NB4 (cell line): ENCODE results near the gene WNK1.
A peak's percentile ranks its signal among the peaks of the same experiment; 100 is the strongest.

Experiments
- DNase-seq: peaks from one replicate; pipeline ENCODE4 v3.0.0; 2010; ENCODE audit warnings: low read depth
- H3K4me3 ChIP-seq: one replicate; pipeline ENCODE4 v1.5.1; 2011; ENCODE audit warnings: mild to moderate bottlenecking, low read depth, low read length, moderate library complexity
- CTCF ChIP-seq: IDR thresholded peaks from one replicate; pipeline ENCODE4 v1.5.1; 2012; ENCODE audit warnings: low read depth, low read length
- MYC ChIP-seq: IDR thresholded peaks from 2 replicates; pipeline ENCODE4 v1.6.1; 2011; ENCODE audit warnings: low read depth, low read length
- POLR2A ChIP-seq: IDR thresholded peaks from 2 replicates; pipeline ENCODE4 v1.6.1; 2011; ENCODE audit warnings: mild to moderate bottlenecking; ENCODE audit not compliant: insufficient read length; ENCODE audit errors: extremely low read depth
- TF ChIP-seq, protein P1 (sequence below): IDR thresholded peaks from 2 replicates; pipeline ENCODE4 v1.6.1; 2011; ENCODE audit warnings: low read depth, low read length

Gene WNK1

GRCh38 chr12:793711-794110 is 41.3 kb downstream of the WNK1 start:
- no peak overlapping the region for H3K4me3 ChIP-seq
- no peak for DNase-seq
- no peak for TF ChIP-seq CTCF
- no peak for TF ChIP-seq MYC

DNA sequence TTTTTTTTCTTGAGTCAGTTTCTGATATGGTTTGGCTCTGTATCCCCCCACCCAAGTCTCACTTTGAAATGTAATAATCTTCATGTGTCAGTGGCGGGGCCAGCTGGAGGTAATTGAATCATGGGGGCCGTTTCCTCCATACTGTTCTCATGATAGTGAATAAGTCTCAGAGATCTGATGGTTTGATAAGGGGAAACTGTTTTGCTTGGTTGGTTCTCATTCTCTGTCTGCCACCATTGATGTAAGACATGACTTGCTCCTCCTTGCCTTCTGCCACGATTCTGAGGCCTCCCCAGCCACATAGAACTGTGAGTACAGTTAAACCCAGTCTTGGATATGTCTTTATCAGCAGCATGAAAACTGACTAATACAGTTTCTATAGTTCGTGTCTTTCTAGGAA is 42.9 kb downstream of the WNK1 start:
- H3K4me3 ChIP-seq: no peak overlapping the region
- DNase-seq: peak; percentile 37
- TF ChIP-seq POLR2A (no peak), MYC (no peak), CTCF (no peak)
- TF ChIP-seq, protein P1, sequence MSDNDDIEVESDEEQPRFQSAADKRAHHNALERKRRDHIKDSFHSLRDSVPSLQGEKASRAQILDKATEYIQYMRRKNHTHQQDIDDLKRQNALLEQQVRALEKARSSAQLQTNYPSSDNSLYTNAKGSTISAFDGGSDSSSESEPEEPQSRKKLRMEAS: no peak

DNA sequence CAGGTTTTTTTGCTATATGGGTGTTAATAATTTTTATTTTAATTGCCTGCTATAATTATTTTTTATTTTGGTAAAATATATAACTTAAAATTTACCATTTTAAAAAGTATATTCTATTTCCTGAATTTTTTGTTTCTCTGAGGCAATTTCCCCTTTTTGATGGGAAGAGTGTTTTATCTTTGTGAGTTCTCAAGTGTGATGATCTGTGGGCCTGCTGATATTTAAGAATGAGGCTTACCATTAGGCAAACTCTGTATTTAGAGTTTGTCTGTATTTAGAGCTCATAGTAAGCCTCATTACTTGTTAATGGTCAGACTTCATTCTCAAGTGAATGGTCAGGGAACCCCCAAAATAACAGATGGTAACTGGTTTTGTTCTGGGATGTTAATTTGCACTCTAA is 48.0 kb downstream of the WNK1 start:
- no peak overlapping the region for H3K4me3 ChIP-seq
- no peak for DNase-seq
- TF ChIP-seq CTCF: no peak
- TF ChIP-seq, protein P1: no peak
- TF ChIP-seq MYC: no peak
- no peak for TF ChIP-seq POLR2A

GRCh38 chr12:802242-803120 is 50.1 kb downstream of the WNK1 start:
- no peak overlapping the region for H3K4me3 ChIP-seq
- no peak for DNase-seq
- TF ChIP-seq, protein P1: no peak
- TF ChIP-seq POLR2A (no peak), CTCF (no peak), MYC (no peak)

DNA sequence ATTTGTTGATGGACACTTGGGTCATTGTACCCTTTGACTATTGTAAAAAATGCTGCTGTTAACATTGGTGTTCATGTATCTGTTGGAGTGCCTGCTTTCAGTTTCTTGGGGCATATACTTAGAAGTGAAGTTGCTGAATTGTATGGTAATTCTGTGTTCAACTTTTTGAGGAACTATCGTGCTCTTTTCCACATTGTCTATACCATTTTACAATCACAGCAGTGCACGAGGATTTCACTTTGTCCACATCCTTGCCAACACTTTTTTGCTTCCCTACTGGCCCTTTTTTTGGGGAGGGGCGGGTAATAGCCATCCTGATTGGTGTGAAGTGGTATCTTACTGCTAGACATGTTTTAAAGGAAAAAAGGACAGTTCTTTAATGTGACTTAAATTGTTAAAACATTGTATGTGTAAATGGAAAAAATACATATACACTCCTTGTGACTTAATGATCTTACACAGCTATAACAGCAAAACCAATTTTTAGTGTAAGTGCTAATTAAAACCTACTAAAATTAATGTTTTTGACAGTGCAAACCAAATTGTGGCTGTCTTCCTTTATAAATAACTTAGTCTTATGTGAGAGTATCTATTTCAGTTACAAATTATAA is 52.7 kb downstream of the WNK1 start:
- DNase-seq: peak; percentile 37
- TF ChIP-seq CTCF: no peak

DNA sequence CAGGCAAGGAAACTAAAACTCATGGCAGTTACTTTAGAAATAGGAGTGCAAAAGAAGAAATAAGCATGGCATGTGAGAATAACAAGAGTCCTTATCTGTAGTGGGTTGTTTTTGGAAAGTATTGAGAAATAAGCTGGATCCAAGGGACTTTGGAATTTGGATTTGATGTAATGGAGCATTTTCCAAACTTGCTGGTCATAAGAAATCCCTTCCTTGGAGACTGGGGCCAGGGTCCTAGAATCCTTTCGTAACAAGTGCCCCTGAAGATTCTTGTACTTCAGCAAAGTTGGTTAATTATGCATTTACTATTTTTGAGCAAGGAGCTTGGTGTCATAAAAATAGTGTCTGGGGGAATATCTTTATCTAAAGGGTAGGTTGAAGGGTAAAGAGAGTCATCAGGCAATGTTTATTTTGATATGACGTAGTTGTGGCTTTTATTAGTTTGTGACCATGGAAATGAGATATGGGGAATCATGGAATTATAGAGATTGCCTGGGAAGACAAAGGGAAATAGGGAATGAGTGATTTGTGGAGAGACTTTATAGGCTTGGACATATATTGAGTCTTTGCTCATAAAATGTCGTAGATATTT is 53.9 kb downstream of the WNK1 start:
- no peak overlapping the region for H3K4me3 ChIP-seq
- DNase-seq: no peak
- no peak for TF ChIP-seq CTCF
- no peak for TF ChIP-seq MYC
- TF ChIP-seq POLR2A: no peak
- TF ChIP-seq, protein P1: no peak

More for the DNA sequence above, 52.7 kb downstream of the WNK1 start:
- H3K4me3 ChIP-seq: no peak overlapping the region
